HepG2 (cell line): ENCODE measurements around the gene MRPS34. TPM values are rescaled to one million over a fixed set of nuclear protein-coding genes. Genes with fewer than 3 reads are reported as not detected.

ENCODE experiments used
- ARID5B ChIP-seq: IDR thresholded peaks from 2 replicates; pipeline ENCODE4 v1.4.0; 2020; ENCODE audit warnings: mild to moderate bottlenecking, missing genetic modification reagents
- CENPX ChIP-seq: sonication (generic); formaldehyde crosslinking; IDR thresholded peaks from 2 replicates; pipeline ENCODE4 v1.9.0; 2021; ENCODE audit warnings: mild to moderate bottlenecking, missing genetic modification reagents, moderate library complexity
- CREBL2 ChIP-seq: sonication (generic); formaldehyde crosslinking; IDR thresholded peaks from 2 replicates; pipeline ENCODE4 v1.8.1; 2023; ENCODE audit warnings: missing genetic modification reagents, mild to moderate bottlenecking, borderline replicate concordance
- E2F2 ChIP-seq: sonication (generic); formaldehyde crosslinking; IDR thresholded peaks from 2 replicates; pipeline ENCODE4 v1.4.0; 2020; ENCODE audit warnings: missing genetic modification reagents, borderline replicate concordance
- HIC2 ChIP-seq: sonication (generic); formaldehyde crosslinking; IDR thresholded peaks from 2 replicates; pipeline ENCODE4 v1.9.0; 2022; ENCODE audit warnings: low read depth, missing genetic modification reagents
- HOXA7 ChIP-seq: sonication (generic); formaldehyde crosslinking; IDR thresholded peaks from 2 replicates; pipeline ENCODE4 v1.8.1; 2022; ENCODE audit warnings: mild to moderate bottlenecking, missing genetic modification reagents, moderate library complexity
- RFX5 ChIP-seq: IDR thresholded peaks from 2 replicates; pipeline ENCODE4 v1.6.1; 2011; ENCODE audit warnings: low read depth, low read length, improper control_type of control experiment
- SATB2 ChIP-seq: sonication (generic); formaldehyde crosslinking; IDR thresholded peaks from 2 replicates; pipeline ENCODE4 v1.5.0; 2020; ENCODE audit warnings: missing genetic modification reagents
- SP2 ChIP-seq: sonication (generic); formaldehyde crosslinking; IDR thresholded peaks from 2 replicates; pipeline ENCODE4 v1.5.1; 2020; ENCODE audit warnings: mild to moderate bottlenecking, missing genetic modification reagents
- TBX3 ChIP-seq: fragments of 450-650 bp; IDR thresholded peaks from 2 replicates; pipeline ENCODE4 v1.6.1; 2017; ENCODE audit warnings: antibody characterized with exemption, mild to moderate bottlenecking, inconsistent platforms, borderline replicate concordance
- THYN1 ChIP-seq: sonication (generic); formaldehyde crosslinking; IDR thresholded peaks from 2 replicates; pipeline ENCODE4 v1.8.1; 2023; ENCODE audit warnings: low read depth, mild to moderate bottlenecking, moderate library complexity, missing genetic modification reagents, borderline replicate concordance
- TOE1 ChIP-seq: sonication (generic); formaldehyde crosslinking; IDR thresholded peaks from 2 replicates; pipeline ENCODE4 v1.4.0; 2020; ENCODE audit warnings: mild to moderate bottlenecking, missing genetic modification reagents
- ZNF260 ChIP-seq: sonication (generic); formaldehyde crosslinking; IDR thresholded peaks from 2 replicates; pipeline ENCODE4 v1.4.0; 2020; ENCODE audit warnings: missing genetic modification reagents, low read depth, mild to moderate bottlenecking, borderline replicate concordance
- ZNF274 ChIP-seq: sonication (generic); formaldehyde crosslinking; IDR thresholded peaks from 2 replicates; pipeline ENCODE4 v1.5.1; 2020; ENCODE audit warnings: mild to moderate bottlenecking, missing genetic modification reagents
- ZNF562 ChIP-seq: sonication (generic); formaldehyde crosslinking; IDR thresholded peaks from 2 replicates; pipeline ENCODE4 v1.8.0; 2022; ENCODE audit warnings: missing genetic modification reagents, borderline replicate concordance
- ZNF670 ChIP-seq: sonication (generic); formaldehyde crosslinking; IDR thresholded peaks from 2 replicates; pipeline ENCODE4 v1.8.0; 2022; ENCODE audit warnings: mild to moderate bottlenecking, missing genetic modification reagents, borderline replicate concordance
- ZNF7 ChIP-seq: IDR thresholded peaks from 2 replicates; pipeline ENCODE4 v1.6.1; 2016; ENCODE audit warnings: missing biosample characterization, missing genetic modification reagents
- ZNF782 ChIP-seq: sonication (generic); formaldehyde crosslinking; IDR thresholded peaks from 2 replicates; pipeline ENCODE4 v1.4.0; 2020; ENCODE audit warnings: missing genetic modification reagents, mild to moderate bottlenecking, borderline replicate concordance
- ZSCAN22 ChIP-seq: sonication (generic); formaldehyde crosslinking; IDR thresholded peaks from 2 replicates; pipeline ENCODE4 v1.4.0; 2020; ENCODE audit warnings: mild to moderate bottlenecking, missing genetic modification reagents
- ZSCAN30 ChIP-seq: sonication (generic); formaldehyde crosslinking; IDR thresholded peaks from 2 replicates; pipeline ENCODE4 v1.5.0; 2020; ENCODE audit warnings: mild to moderate bottlenecking, missing genetic modification reagents
- polyA plus RNA-seq, 8 experiments: library from polyadenylated mRNA; depleted of rRNA in 3 of 8; stranded (reverse) in 7 of 8; unstranded in 1 of 8; fragments of >200 nt; fragmentation: Illumina TruSeq in 4 of 8; extraction: Trizol in 4 of 8; gene quantifications; 2 replicates each; pipeline versions ENCODE4 v1.2.1 to v1.2.3, GENCODE V29; 2011 to 2016; ENCODE audit warnings: low read depth in 4 of 8, missing spikeins in 1 of 8, mixed read lengths in 1 of 8; ENCODE audit not compliant: insufficient read depth in 1 of 8
- total RNA-seq, 5 experiments: library from RNA; depleted of rRNA; stranded (reverse); fragments of >200 nt; fragmentation: Illumina TruSeq; extraction: Trizol; gene quantifications; 2 replicates each; pipeline ENCODE4 v1.2.3, GENCODE V29; 2016; ENCODE audit warnings: low read depth in 1 of 5

The MRPS34 gene
- total and polyA plus RNA-seq, 2 of the 13 experiments (the other 11 are each of a cell fraction or from before 2014, with no cell fraction given): 63.5 to 131 TPM

- TF ChIP-seq TOE1 (CRISPR knock-in tag): no peak
- TF ChIP-seq SATB2 (CRISPR knock-in tag): peak; percentile 60; the same call in 1 of the 2 replicates
- no peak for TF ChIP-seq HIC2 (CRISPR knock-in tag)
- TF ChIP-seq HOXA7 (CRISPR knock-in tag): 0 out of 2 replicates have a peak, but pooled peaks have one; percentile 54
- peak; percentile 41; the same call in 1 of the 2 replicates for TF ChIP-seq RFX5
- TF ChIP-seq TBX3: peak; percentile 7; the same call in 1 of the 2 replicates
- TF ChIP-seq ZNF782 (CRISPR knock-in tag): peak; percentile 64; the same call in 1 of the 2 replicates
- TF ChIP-seq ARID5B (CRISPR knock-in tag): no peak
- no peak for TF ChIP-seq CENPX
- TF ChIP-seq ZNF670: peak; percentile 67
- TF ChIP-seq ZNF562 (CRISPR knock-in tag): peak; percentile 60; the same call in 1 of the 2 replicates
- TF ChIP-seq ZSCAN22 (CRISPR knock-in tag): no peak
- TF ChIP-seq ZNF7 (CRISPR knock-in tag): peak; percentile 5; the same call in 1 of the 2 replicates
- TF ChIP-seq ZNF260 (CRISPR knock-in tag): no peak
- no peak for TF ChIP-seq CREBL2 (CRISPR knock-in tag)
- peak; percentile 75 for TF ChIP-seq SP2
- TF ChIP-seq ZNF274 (CRISPR knock-in tag): peak; percentile 68; the same call in 1 of the 2 replicates
- TF ChIP-seq THYN1: no peak
- TF ChIP-seq E2F2 (CRISPR knock-in tag): peak; percentile 65; the same call in 1 of the 2 replicates
- no peak for TF ChIP-seq ZSCAN30 (CRISPR knock-in tag)
Observed at GRCh38 chr16:1772908-1773702, at the start of gene MRPS34 (continued).
